Prostate gland (tissue), 2 donors: Measurements from ENCODE around the gene EPS8. TPM values are rescaled to one million over a fixed set of nuclear protein-coding genes. Genes with fewer than 3 reads are reported as not detected.

Experiments
- DNase-seq: peaks from one replicate; pipeline ENCODE4 v3.0.0-alpha.2; 2019; ENCODE audit warnings: low spot score
- H3K27ac ChIP-seq, 2 donors: fragments of 200-600 bp; sonication (generic); 2 replicates each; pipeline ENCODE4 v1.5.1; 2017 to 2019
- H3K27me3 ChIP-seq: fragments of 200-600 bp; sonication (generic); replicated peaks from 2 replicates; pipeline ENCODE4 v1.5.1; 2019; ENCODE audit not compliant: insufficient read depth
- H3K36me3 ChIP-seq, 2 donors: fragments of 200-600 bp; sonication (generic); 1 replicate in 1 of 2; 2 replicates in 1 of 2; pipeline versions ENCODE4 v1.5.1 to v1.8.1; 2017 to 2019
- H3K4me1 ChIP-seq: fragments of 200-600 bp; sonication (generic); replicated peaks from 2 replicates; pipeline ENCODE4 v1.5.1; 2019
- H3K4me3 ChIP-seq, 2 donors: fragments of 200-600 bp; sonication (generic); 2 replicates each; pipeline ENCODE4 v1.5.1; 2017 to 2019
- H3K9me3 ChIP-seq: fragments of 200-600 bp; sonication (generic); 2 replicates; pipeline ENCODE4 v1.5.1; 2017
- POLR2A ChIP-seq: fragments of 450-650 bp; IDR thresholded peaks from one replicate; pipeline ENCODE4 v1.6.1; 2016; ENCODE audit warnings: antibody characterized with exemption, mild to moderate bottlenecking
- POLR2AphosphoS5 ChIP-seq: sonication (generic); formaldehyde crosslinking; IDR thresholded peaks from one replicate; pipeline ENCODE4 v1.6.1; 2017; ENCODE audit warnings: antibody characterized with exemption
- WGBS: methylation state at CpG from one replicate; pipeline ENCODE4 v1.1.5; 2018; 5-methylcytosine and 5-hydroxymethylcytosine counted together
- intact Hi-C: fragments of 100-400 bp; cut with DNase I; formaldehyde crosslinking; loops from one replicate; pipeline ENCODE4 v1.14.2; 2022
- total RNA-seq, 2 donors: library from RNA; depleted of rRNA; stranded (reverse); fragments of >200 nt; gene quantifications; one replicate each; pipeline ENCODE4 v1.1.0, GENCODE V29; 2016
- TF ChIP-seq, protein P1 (sequence below), 4 experiments: fragments of 200-600 bp in 2 of 4; fragments of 450-650 bp in 2 of 4; sonication (generic) in 2 of 4; IDR thresholded peaks; 1 replicate in 3 of 4; 2 replicates in 1 of 4; pipeline ENCODE4 v1.5.1; 2016 to 2019; ENCODE audit warnings: antibody characterized with exemption in 4 of 4, mild to moderate bottlenecking in 2 of 4, moderate library complexity in 2 of 4

The EPS8 gene
- total RNA-seq, 2 donors from 2014 or later = 47.5 to 67.4 TPM

DNA sequence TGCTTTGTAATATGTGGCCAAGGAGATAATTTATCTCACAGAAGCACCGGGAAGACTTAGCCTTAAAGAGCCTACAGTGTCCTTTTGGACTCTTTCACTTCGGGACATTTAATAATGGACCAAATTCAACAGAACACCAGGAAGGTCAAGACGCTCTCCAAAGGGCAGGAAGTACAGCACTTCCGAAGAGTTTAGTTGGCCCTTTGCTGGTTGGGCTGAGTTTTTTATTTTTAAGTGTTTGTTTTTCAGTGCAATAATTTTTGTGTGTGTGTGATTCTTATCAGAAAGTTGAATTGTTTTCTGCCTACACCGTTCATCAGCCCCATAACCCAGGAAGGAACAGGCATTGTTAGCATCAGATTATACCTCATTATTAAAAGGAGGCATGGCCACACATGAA, 193.0 kb downstream of the EPS8 start:
- 34% methylated on average over 5 of the region's 5 CpGs for WGBS
- H3K4me1 ChIP-seq = no peaks in the 10 kb centered on the region
- no peak for TF ChIP-seq POLR2A
- TF ChIP-seq POLR2AphosphoS5 = no peak
- TF ChIP-seq, protein P1, sequence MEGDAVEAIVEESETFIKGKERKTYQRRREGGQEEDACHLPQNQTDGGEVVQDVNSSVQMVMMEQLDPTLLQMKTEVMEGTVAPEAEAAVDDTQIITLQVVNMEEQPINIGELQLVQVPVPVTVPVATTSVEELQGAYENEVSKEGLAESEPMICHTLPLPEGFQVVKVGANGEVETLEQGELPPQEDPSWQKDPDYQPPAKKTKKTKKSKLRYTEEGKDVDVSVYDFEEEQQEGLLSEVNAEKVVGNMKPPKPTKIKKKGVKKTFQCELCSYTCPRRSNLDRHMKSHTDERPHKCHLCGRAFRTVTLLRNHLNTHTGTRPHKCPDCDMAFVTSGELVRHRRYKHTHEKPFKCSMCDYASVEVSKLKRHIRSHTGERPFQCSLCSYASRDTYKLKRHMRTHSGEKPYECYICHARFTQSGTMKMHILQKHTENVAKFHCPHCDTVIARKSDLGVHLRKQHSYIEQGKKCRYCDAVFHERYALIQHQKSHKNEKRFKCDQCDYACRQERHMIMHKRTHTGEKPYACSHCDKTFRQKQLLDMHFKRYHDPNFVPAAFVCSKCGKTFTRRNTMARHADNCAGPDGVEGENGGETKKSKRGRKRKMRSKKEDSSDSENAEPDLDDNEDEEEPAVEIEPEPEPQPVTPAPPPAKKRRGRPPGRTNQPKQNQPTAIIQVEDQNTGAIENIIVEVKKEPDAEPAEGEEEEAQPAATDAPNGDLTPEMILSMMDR (IDR thresholded peaks at IDR 0.05) = no peak
- no peak overlapping the region for H3K27ac ChIP-seq
- intact Hi-C loops = loop anchor here (5.0 kb wide), 1 partner anchor 191 kb away; the partner anchor contains the start of gene EPS8
- no peaks in the 10 kb centered on the region for H3K27me3 ChIP-seq
- no peaks in the 10 kb centered on the region for H3K9me3 ChIP-seq
- H3K36me3 ChIP-seq = no peaks in the 10 kb centered on the region
- no peak overlapping the region for H3K4me3 ChIP-seq
- DNase-seq = no peak

DNA sequence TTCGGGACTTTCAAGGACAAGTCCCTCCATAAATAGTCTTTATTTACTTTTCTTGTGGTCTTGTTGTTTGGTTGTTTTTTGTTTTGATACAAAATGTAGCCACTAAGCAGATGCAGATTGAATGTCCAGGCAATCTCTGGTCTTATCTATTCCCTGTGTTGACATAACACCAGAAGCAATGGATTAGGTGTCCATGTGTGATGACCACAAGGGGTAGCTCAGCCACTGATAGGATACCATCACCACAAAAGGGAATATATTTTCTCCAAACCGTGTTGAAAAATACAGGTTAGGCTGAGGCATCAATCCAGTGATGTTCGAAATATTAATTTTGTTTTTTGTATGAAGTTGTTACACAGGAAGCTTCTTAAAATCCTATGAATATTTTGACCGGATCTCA, 196.3 kb downstream of the EPS8 start:
- TF ChIP-seq, protein P1 (IDR thresholded peaks at IDR 0.05) = no peak
- TF ChIP-seq POLR2AphosphoS5 (no peak), POLR2A (no peak)

GRCh38 chr12:15591811-15592210, 197.4 kb downstream of the EPS8 start:
- DNase-seq = no peak
- no peak overlapping the region for H3K27ac ChIP-seq
- H3K36me3 ChIP-seq = no peaks in the 10 kb centered on the region
- H3K4me3 ChIP-seq = no peak overlapping the region
- intact Hi-C loops = no loop called here
- no peaks in the 10 kb centered on the region for H3K27me3 ChIP-seq
- TF ChIP-seq POLR2AphosphoS5 (no peak), POLR2A (no peak)
- TF ChIP-seq, protein P1 (IDR thresholded peaks at IDR 0.05) = no peak
- H3K4me1 ChIP-seq = no peaks in the 10 kb centered on the region
- WGBS = 95% methylated on average over 5 of the region's 5 CpGs
- no peaks in the 10 kb centered on the region for H3K9me3 ChIP-seq

More for the DNA sequence above, 196.3 kb downstream of the EPS8 start:
- Histone ChIP-seq H3K4me1 (no peaks in the 10 kb centered on the region), H3K36me3 (no peaks in the 10 kb centered on the region), H3K4me3 (no peak overlapping the region), H3K27ac (no peak overlapping the region), H3K27me3 (no peaks in the 10 kb centered on the region), H3K9me3 (no peaks in the 10 kb centered on the region)
- DNase-seq = no peak
- WGBS = 77% methylated on average over 4 of the region's 4 CpGs
- intact Hi-C loops = no loop called here

DNA sequence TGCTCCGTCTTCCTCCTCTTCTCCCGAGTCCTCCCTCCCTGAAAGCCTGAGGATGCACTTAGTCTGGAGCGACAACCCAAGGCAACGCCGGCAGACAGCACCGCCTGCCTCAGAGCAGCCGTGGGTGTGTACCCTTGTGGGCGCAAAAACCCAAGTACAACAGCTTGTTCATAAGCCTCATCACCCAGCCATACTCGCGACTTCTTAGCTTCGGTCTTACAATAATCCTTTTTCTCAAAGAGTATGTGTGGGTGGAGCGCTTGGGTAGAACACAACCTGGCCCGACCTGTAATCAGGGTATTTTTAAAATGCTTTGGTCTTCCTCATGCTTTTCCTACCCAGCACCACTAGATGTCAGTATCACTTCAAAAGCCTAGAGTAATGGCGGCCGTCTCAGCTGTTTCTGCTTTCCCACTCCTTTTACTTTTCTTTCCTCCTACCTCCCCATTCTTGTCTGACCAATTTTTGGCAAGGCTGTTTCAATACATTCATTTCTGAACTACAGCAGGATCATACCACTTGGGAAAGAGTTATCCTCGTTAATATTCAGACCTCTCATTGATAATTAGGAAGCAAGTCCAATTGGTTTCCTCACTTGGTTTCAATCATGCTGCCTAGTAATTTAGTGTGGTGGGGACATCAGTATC, 198.9 kb downstream of the EPS8 start:
- no peaks in the 10 kb centered on the region for H3K36me3 ChIP-seq
- intact Hi-C loops = loop anchor here (1.0 kb wide), 1 partner anchor 266 kb away; no protein-coding TSS in a partner anchor
- DNase-seq = peak; percentile 51
- no peaks in the 10 kb centered on the region for H3K27me3 ChIP-seq
- no peaks in the 10 kb centered on the region for H3K9me3 ChIP-seq
- no peak overlapping the region for H3K27ac ChIP-seq
- H3K4me1 ChIP-seq = no peaks in the 10 kb centered on the region
- no peak for TF ChIP-seq POLR2A
- peak; percentile 46 for TF ChIP-seq POLR2AphosphoS5
- TF ChIP-seq, protein P1 (IDR thresholded peaks at IDR 0.05) = peak; percentile 83 to 91 (median 88)
- 8% methylated on average over 16 of the region's 16 CpGs for WGBS
- no peak overlapping the region for H3K4me3 ChIP-seq
